HTR-8/SVneo (cell line): ENCODE measurements around the gene SHANK2.

ENCODE experiments used
- DNase-seq: peaks from one replicate; pipeline ENCODE4 v3.0.0; 2011; ENCODE audit warnings: low spot score, mixed read lengths; ENCODE audit not compliant: insufficient read length
- FAIRE-seq: peaks from 2 replicates; lab custom pipeline; 2011; peaks lifted over from hg19 to GRCh38; lab: Jason Lieb, UNC

SHANK2 gene

GRCh38 chr11:71269603-71270511 is 17.5 kb upstream of the SHANK2 start:
- FAIRE-seq: no peak
- peak; percentile 44 for DNase-seq

GRCh38 chr11:71268706-71269321 is 16.4 kb upstream of the SHANK2 start:
- DNase-seq: no peak
- FAIRE-seq: no peak

GRCh38 chr11:71267807-71268421 is 15.5 kb upstream of the SHANK2 start:
- DNase-seq: no peak
- FAIRE-seq: no peak

DNA sequence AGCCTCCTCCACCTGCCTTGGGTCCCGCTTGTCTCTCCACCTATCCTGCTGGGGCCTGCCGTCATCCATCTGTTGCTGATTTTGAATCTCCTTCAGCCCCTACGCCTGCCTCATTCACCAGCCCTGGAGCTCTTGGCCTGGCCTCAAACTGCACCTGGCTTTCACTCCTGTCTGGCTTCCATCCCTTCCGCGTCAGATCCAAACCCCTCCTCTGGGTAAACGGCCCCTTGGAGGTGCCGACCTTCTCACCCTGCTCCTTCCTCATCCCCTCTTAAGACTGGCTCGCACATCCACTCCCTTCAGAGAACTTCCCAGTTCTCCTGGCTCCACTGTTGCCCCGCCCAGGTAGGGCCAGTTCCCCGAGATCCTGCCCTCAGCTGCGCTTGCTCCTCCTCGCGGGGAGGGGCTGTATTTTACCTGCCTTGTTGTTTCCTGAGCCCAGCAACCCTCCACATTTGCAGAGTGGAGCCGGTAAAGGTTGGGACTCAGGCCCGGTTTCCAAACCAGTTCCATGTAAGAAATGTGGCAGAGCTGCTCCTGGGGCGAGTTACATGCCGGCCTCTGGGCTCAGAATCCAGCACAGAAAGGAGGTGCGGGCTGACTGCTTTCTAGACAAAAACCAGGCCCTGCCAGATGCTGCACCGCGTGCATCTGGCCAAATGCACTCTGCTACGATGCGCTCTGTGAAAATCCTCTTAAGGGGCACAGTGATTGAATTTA is 13.9 kb upstream of the SHANK2 start:
- DNase-seq (no peak), FAIRE-seq (no peak)

DNA sequence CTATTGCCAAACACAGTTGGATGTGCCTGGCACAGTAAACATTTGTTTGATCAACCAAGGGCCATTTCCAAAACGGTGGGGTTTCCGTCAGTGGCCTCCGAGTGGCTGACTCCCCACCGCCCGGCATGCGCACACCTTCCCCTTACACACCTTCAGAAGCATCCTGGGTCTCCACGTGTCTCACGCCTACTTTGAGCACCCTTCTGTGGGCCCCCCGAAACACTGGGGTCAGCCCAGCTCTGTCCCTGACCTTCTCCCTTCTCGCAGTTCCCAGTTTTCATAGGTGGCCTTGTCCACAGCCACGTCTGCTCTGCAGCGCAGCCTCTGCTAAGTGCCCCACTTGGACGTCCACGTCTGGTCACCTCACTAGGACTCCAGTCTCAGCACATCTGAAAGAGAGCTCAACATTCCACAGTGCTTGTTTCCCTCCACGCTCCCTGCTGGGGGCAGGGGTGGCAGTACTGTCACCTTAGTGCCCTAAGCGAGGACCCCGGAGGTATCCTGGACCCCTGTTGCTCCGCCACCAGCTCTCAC is 13.2 kb upstream of the SHANK2 start:
- DNase-seq (no peak), FAIRE-seq (no peak)

GRCh38 chr11:71263386-71263785 is 11.0 kb upstream of the SHANK2 start:
- FAIRE-seq (no peak), DNase-seq (no peak)

- DNase-seq: no peak
- no peak for FAIRE-seq
These were observed 3.6 kb upstream of the SHANK2 start for GRCh38 chr11:71255800-71256479.

DNA sequence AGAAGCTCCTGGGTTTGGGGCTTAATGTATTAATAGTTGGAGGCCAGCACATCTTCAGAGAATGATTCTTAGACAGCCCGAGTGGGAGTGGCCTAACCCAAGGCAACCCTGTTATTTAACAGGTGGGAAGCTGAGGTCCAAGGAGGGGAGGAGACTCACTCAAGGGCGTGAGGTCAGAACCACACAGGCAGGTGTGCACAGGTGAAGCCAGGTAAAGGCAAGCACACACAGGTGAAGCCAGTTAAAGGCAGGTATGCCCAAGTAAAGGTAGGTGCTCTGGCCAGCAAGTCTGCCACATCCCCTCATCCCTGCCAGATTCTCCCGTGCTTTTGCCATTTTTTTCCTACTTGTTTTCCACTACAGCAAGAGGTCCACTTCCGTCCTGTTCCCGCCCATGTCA is 2.9 kb upstream of the SHANK2 start:
- DNase-seq: no peak
- no peak for FAIRE-seq

- DNase-seq (no peak), FAIRE-seq (no peak)
These were observed 1.4 kb upstream of the SHANK2 start for GRCh38 chr11:71253794-71254193.

DNA sequence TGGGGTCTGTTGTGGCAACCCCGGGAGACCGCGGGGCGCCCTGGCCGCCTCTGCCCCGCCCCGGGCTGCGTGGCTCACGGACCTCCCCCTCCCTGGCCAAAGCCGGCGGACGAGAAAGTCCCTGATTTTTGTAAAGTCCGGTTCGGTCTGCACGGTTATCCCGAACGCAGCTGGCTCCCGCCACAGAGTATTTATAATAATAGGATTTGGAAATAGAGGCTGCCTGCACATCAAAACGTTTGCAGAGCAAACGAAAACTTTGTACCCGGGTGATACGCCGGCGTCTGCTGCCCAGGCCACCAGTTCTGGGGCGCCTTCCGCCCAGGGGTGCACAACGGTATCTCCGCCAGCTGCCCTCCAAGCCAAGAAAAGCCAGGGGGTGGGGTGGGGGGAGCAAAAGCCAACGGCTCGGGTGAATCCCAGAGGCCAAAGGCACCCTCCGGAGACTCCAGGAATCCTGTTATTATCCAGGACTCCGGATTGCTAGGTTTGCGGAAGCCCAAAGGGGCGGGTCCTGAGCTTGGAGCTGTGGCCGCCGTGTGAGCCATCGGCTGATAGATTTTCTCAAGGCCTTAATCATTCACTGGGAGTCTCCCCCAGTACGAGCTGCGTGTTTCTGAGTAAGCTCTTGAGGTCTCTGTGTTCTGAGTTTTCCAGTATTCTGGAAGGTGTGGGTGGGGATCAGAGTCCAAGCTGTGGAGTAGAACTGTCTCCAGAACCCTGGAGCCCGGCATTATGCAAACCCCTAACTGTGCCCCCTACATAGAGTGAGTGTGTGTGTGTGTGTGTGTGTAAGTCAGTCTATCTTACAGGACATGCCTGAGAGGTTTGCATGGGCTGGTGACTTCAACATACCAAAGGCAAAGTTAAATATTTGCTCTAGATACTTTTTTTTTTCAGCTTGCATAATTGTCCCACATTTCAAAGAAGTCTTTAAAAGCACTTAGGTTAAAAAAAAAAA is 673 bp upstream of the SHANK2 start:
- FAIRE-seq: no peak
- no peak for DNase-seq

- no peak for FAIRE-seq
- peak; percentile 44 for DNase-seq
These were observed 562 bp downstream of the SHANK2 start for GRCh38 chr11:71251761-71252268.

- FAIRE-seq: no peak
- no peak for DNase-seq
These were observed 1.1 kb downstream of the SHANK2 start for GRCh38 chr11:71251151-71251721.

DNA sequence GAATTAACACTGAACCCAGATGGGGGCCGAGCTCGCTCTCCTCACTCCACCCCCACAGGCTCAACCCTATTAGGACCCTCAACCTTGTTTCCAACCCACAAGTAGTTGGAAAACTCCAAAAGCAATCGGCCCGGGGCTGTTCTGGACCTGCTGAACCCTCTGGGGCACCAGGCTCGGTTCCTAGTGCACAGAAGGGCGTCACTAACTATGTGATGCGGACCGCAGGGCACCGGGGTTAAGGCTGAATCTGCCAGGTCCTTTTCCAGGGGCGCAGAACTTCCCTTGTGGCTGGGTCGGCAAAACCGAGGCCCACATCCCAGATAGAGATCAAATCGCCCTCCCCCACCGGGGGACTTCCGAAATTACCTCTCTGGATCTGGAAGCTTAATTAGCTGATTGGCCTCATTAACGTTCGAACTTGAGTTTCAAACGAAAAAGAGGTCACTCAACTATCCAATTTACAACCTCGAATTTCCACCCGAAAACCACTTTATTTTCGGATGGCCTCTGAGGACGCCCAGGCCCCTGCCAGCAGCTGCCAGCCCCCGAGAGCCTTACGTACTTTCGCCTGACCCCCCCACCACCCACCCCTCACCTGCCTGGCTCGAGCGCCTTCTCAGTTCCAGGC is 1.7 kb downstream of the SHANK2 start:
- no peak for FAIRE-seq

GRCh38 chr11:71249301-71249700 is 3.1 kb downstream of the SHANK2 start:
- no peak for DNase-seq
- no peak for FAIRE-seq

More for the DNA sequence above, 1.7 kb downstream of the SHANK2 start:
- no peak for DNase-seq

GRCh38 chr11:71248656-71249055 is 3.7 kb downstream of the SHANK2 start:
- FAIRE-seq (no peak), DNase-seq (no peak)

DNA sequence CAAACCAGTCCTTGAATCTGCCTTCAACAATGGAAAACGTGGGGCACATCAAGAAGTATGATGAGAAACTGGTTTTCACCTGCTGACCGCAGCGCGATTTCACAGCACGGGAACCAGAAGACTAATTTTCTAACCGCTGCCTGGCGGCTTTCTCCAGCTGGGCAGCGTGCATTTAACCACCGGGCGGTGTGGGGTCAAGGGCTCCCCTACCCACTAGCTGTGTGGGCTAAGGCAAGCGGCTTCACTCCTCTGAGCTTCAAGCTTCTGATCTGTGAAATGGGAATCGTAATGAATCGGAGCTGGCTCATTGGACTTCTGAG is 4.2 kb downstream of the SHANK2 start:
- DNase-seq (no peak), FAIRE-seq (no peak)

- no peak for DNase-seq
- no peak for FAIRE-seq
These were observed 4.7 kb downstream of the SHANK2 start for GRCh38 chr11:71247551-71248250.
